Upper lobe of right lung (tissue), 1 donor: Measurements from ENCODE around the gene ARL13B. TPM values are rescaled to one million over a fixed set of nuclear protein-coding genes. Genes with fewer than 3 reads are reported as not detected.

Experiments
- ATAC-seq: fragments of 200-7000 bp; cut with Tn5 transposase; one replicate; pipeline ENCODE4 v1.9.1; 2020; ENCODE audit warnings: mild to moderate bottlenecking, moderate library complexity
- DNase-seq: peaks from one replicate; pipeline ENCODE4 v3.0.0-alpha.2; 2020
- H3K27ac ChIP-seq: fragments of 200-600 bp; one replicate; pipeline ENCODE4 v1.8.0; 2022
- H3K27me3 ChIP-seq: fragments of 200-600 bp; one replicate; pipeline ENCODE4 v1.8.0; 2022; ENCODE audit warnings: mild to moderate bottlenecking
- H3K36me3 ChIP-seq: fragments of 200-600 bp; one replicate; pipeline ENCODE4 v1.8.0; 2022
- H3K4me1 ChIP-seq: fragments of 200-600 bp; one replicate; pipeline ENCODE4 v1.8.0; 2022
- H3K4me3 ChIP-seq: fragments of 200-600 bp; one replicate; pipeline ENCODE4 v1.8.0; 2022; ENCODE audit warnings: mild to moderate bottlenecking
- H3K9me3 ChIP-seq: fragments of 200-600 bp; one replicate; pipeline ENCODE4 v1.8.0; 2022
- CTCF ChIP-seq: fragments of 200-600 bp; IDR thresholded peaks from one replicate; pipeline ENCODE4 v1.8.0; 2022; ENCODE audit warnings: antibody characterized with exemption
- intact Hi-C: fragments of 100-400 bp; cut with DNase I; formaldehyde crosslinking; loops from one replicate; pipeline ENCODE4 v1.11.0; 2022
- total RNA-seq: library from RNA; stranded (reverse); fragmentation: NEBNext Ultra II Directional; extraction: Animal tissue kit (Norgen Biotek cat#: 25700); gene quantifications from one replicate; pipeline ENCODE4 v1.2.1, GENCODE V29; 2021
- donor health status: DM: no; HTN: yes; CAD: no; lungs with severe emphysema.

ARL13B gene
- total RNA-seq, 1 donor from 2014 or later: 20.3 TPM

- Histone ChIP-seq H3K4me1 (no peaks in the 10 kb centered on the region), H3K36me3 (peaks cover 60% of the 10 kb centered on the region), H3K9me3 (no peaks in the 10 kb centered on the region), H3K27me3 (no peaks in the 10 kb centered on the region), H3K4me3 (no peak overlapping the region), H3K27ac (no peak overlapping the region)
- TF ChIP-seq CTCF: no peak
- intact Hi-C loops: no loop called here
- ATAC-seq: no peak
- DNase-seq: no peak
Measured at GRCh38 chr3:94101860-94102259, 121.9 kb downstream of the ARL13B start.

Other genes starting within 250 kb of the ARL13B start
- 70.5 TPM for gene PROS1, start 6.3 kb upstream of the ARL13B start, total RNA-seq
- gene STX19, start 48.4 kb downstream of the ARL13B start, total RNA-seq: 2.8 TPM
- 8.1 TPM for gene DHFR2, start 82.8 kb downstream of the ARL13B start, total RNA-seq
- 18.0 TPM for gene NSUN3, start 82.9 kb downstream of the ARL13B start, total RNA-seq